Activated naive CD4-positive, alpha-beta T cell treated with anti-CD3 and anti-CD28 coated beads, Interleukin-2, amount 50 U/mL, for 24 hours (primary cell): ENCODE measurements around the gene MAST4.

ENCODE experiments used
- H3K27ac Mint-ChIP-seq: one replicate; pipeline ENCODE4 v1.8.0; 2021; ENCODE audit warnings: mild to moderate bottlenecking, mixed read lengths
- H3K27me3 Mint-ChIP-seq: one replicate; pipeline ENCODE4 v1.8.0; 2021; ENCODE audit warnings: mixed read lengths
- H3K36me3 Mint-ChIP-seq: one replicate; pipeline ENCODE4 v1.8.0; 2021; ENCODE audit warnings: mixed read lengths
- H3K4me1 Mint-ChIP-seq: one replicate; pipeline ENCODE4 v1.8.0; 2021; ENCODE audit warnings: mixed read lengths
- H3K4me3 Mint-ChIP-seq: one replicate; pipeline ENCODE4 v1.8.0; 2021; ENCODE audit warnings: mild to moderate bottlenecking, mixed read lengths
- H3K9me3 Mint-ChIP-seq: one replicate; pipeline ENCODE4 v1.8.0; 2021; ENCODE audit warnings: mixed read lengths

MAST4 gene

GRCh38 chr5:66993882-66994281 is 397.7 kb downstream of the MAST4 start:
- no peaks in the 10 kb centered on the region for H3K27me3 Mint-ChIP-seq
- H3K9me3 Mint-ChIP-seq, result no peaks in the 10 kb centered on the region
- H3K27ac Mint-ChIP-seq, result no peak overlapping the region
- H3K4me3 Mint-ChIP-seq, result no peak overlapping the region
- H3K4me1 Mint-ChIP-seq, result no peaks in the 10 kb centered on the region
- no peaks in the 10 kb centered on the region for H3K36me3 Mint-ChIP-seq

DNA sequence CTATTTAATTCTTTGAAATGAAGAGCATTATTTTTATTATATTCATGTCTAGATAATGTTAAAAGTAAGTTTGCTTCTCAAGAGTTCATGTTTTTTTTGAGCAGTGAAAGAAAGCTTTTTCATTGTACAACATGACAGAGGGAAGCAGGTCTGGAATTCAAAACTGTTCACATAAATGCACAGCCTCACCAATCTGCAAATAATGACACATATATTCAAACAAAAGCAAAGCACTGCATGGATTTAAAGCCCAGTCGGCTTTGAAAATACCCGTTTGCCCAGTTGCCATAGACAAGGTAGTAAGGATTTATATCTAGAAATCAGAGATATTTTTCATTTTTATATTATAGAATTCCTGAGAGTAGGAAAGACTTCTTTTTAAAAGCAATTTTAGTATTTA is 398.6 kb downstream of the MAST4 start:
- no peaks in the 10 kb centered on the region for H3K27me3 Mint-ChIP-seq
- H3K9me3 Mint-ChIP-seq, result no peaks in the 10 kb centered on the region
- no peaks in the 10 kb centered on the region for H3K4me1 Mint-ChIP-seq
- no peaks in the 10 kb centered on the region for H3K36me3 Mint-ChIP-seq
- H3K4me3 Mint-ChIP-seq, result no peak overlapping the region
- no peak overlapping the region for H3K27ac Mint-ChIP-seq

- no peak overlapping the region for H3K4me3 Mint-ChIP-seq
- peaks cover 2% of the 10 kb centered on the region for H3K36me3 Mint-ChIP-seq
- H3K27me3 Mint-ChIP-seq, result no peaks in the 10 kb centered on the region
- peaks cover 34% of the 10 kb centered on the region for H3K4me1 Mint-ChIP-seq
- H3K9me3 Mint-ChIP-seq, result no peaks in the 10 kb centered on the region
- no peak overlapping the region for H3K27ac Mint-ChIP-seq
Measured at GRCh38 chr5:67000794-67001475, 404.7 kb downstream of the MAST4 start.

GRCh38 chr5:67002832-67003684 is 406.9 kb downstream of the MAST4 start:
- Mint-ChIP-seq H3K9me3 (no peaks in the 10 kb centered on the region), H3K27me3 (no peaks in the 10 kb centered on the region), H3K4me3 (peak overlapping the region; percentile 59), H3K4me1 (peaks cover 56% of the 10 kb centered on the region), H3K36me3 (peaks cover 3% of the 10 kb centered on the region), H3K27ac (peak overlapping the region; percentile 32)

GRCh38 chr5:67003685-67003934 is 407.4 kb downstream of the MAST4 start:
- Mint-ChIP-seq H3K4me3 (peak overlapping the region; percentile 99), H3K9me3 (no peaks in the 10 kb centered on the region), H3K27ac (peak overlapping the region; percentile 86), H3K36me3 (peaks cover 5% of the 10 kb centered on the region), H3K4me1 (peaks cover 61% of the 10 kb centered on the region), H3K27me3 (no peaks in the 10 kb centered on the region)

- peak overlapping the region; percentile 99 for H3K27ac Mint-ChIP-seq
- no peaks in the 10 kb centered on the region for H3K27me3 Mint-ChIP-seq
- no peaks in the 10 kb centered on the region for H3K9me3 Mint-ChIP-seq
- peaks cover 66% of the 10 kb centered on the region for H3K4me1 Mint-ChIP-seq
- H3K36me3 Mint-ChIP-seq, result peaks cover 6% of the 10 kb centered on the region
- H3K4me3 Mint-ChIP-seq, result peak overlapping the region; percentile 99
Measured at GRCh38 chr5:67003935-67004729, 407.9 kb downstream of the MAST4 start.

GRCh38 chr5:67004730-67005350 is 408.6 kb downstream of the MAST4 start:
- Mint-ChIP-seq H3K4me3 (peak overlapping the region; percentile 99), H3K27ac (peak overlapping the region; percentile 99), H3K27me3 (no peaks in the 10 kb centered on the region), H3K36me3 (peaks cover 11% of the 10 kb centered on the region), H3K9me3 (no peaks in the 10 kb centered on the region), H3K4me1 (peaks cover 73% of the 10 kb centered on the region)

- peak overlapping the region; percentile 99 for H3K27ac Mint-ChIP-seq
- H3K9me3 Mint-ChIP-seq, result no peaks in the 10 kb centered on the region
- peak overlapping the region; percentile 99 for H3K4me3 Mint-ChIP-seq
- H3K27me3 Mint-ChIP-seq, result no peaks in the 10 kb centered on the region
- H3K4me1 Mint-ChIP-seq, result peaks cover 84% of the 10 kb centered on the region
- peaks cover 11% of the 10 kb centered on the region for H3K36me3 Mint-ChIP-seq
Measured at GRCh38 chr5:67005737-67006499, 409.7 kb downstream of the MAST4 start.

DNA sequence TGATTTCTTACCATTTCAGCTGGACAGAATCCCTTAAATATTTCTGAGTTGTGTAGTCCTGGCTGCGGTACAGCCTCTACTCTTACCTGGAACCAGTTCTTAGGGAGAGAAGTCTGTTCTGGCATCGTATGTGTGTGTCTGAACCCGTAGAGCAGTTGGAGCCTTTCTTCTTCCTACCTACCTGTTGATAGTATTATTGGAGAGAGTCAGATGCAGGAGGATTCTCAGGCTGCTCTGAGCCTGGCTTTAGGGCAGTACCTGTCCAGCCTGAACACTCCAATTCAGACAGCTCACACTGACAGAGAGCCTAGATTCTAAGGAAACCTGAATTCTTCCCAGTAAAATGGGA is 410.3 kb downstream of the MAST4 start:
- peak overlapping the region; percentile 99 for H3K27ac Mint-ChIP-seq

DNA sequence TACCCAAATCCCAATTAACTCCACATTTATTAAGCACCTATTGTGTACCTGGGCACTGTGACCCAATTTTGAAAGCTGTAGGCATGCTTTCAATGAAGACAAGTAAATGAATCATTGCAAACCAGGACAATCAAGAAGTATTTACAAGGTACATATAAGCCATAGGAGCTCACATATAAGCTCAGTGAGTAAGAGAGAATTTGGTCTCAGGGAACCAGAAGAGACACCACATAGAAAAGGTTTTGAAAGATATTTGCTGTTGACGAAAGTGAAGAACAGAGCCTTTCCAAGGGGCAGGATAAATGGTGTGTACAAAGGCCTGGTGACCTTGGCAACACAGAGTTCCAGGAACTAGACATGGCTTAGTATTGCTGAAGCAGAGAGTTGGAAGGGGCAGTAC is 412.8 kb downstream of the MAST4 start:
- peak overlapping the region; percentile 5 for H3K4me3 Mint-ChIP-seq
- peaks cover 4% of the 10 kb centered on the region for H3K9me3 Mint-ChIP-seq
- H3K27me3 Mint-ChIP-seq, result no peaks in the 10 kb centered on the region
- peaks cover 93% of the 10 kb centered on the region for H3K4me1 Mint-ChIP-seq
- H3K27ac Mint-ChIP-seq, result peak overlapping the region; percentile 37
- H3K36me3 Mint-ChIP-seq, result peaks cover 17% of the 10 kb centered on the region

More for the DNA sequence above, 410.3 kb downstream of the MAST4 start:
- peaks cover 90% of the 10 kb centered on the region for H3K4me1 Mint-ChIP-seq
- no peaks in the 10 kb centered on the region for H3K27me3 Mint-ChIP-seq
- peaks cover 13% of the 10 kb centered on the region for H3K36me3 Mint-ChIP-seq
- H3K9me3 Mint-ChIP-seq, result no peaks in the 10 kb centered on the region
- peak overlapping the region; percentile 99 for H3K4me3 Mint-ChIP-seq

- H3K4me1 Mint-ChIP-seq, result peaks cover 98% of the 10 kb centered on the region
- no peak overlapping the region for H3K27ac Mint-ChIP-seq
- H3K9me3 Mint-ChIP-seq, result peaks cover 4% of the 10 kb centered on the region
- H3K36me3 Mint-ChIP-seq, result peaks cover 15% of the 10 kb centered on the region
- H3K4me3 Mint-ChIP-seq, result peak overlapping the region; percentile 69
- H3K27me3 Mint-ChIP-seq, result no peaks in the 10 kb centered on the region
Measured at GRCh38 chr5:67010684-67011409, 414.7 kb downstream of the MAST4 start.

GRCh38 chr5:67011422-67011821 is 415.2 kb downstream of the MAST4 start:
- Mint-ChIP-seq H3K9me3 (peaks cover 4% of the 10 kb centered on the region), H3K27ac (peak overlapping the region; percentile 91), H3K4me1 (peaks cover 94% of the 10 kb centered on the region), H3K36me3 (peaks cover 15% of the 10 kb centered on the region), H3K27me3 (no peaks in the 10 kb centered on the region), H3K4me3 (peak overlapping the region; percentile 69)

- Mint-ChIP-seq H3K27ac (peak overlapping the region; percentile 91), H3K4me3 (peak overlapping the region; percentile 69), H3K36me3 (peaks cover 15% of the 10 kb centered on the region), H3K27me3 (no peaks in the 10 kb centered on the region), H3K9me3 (peaks cover 4% of the 10 kb centered on the region), H3K4me1 (peaks cover 91% of the 10 kb centered on the region)
Measured at GRCh38 chr5:67012171-67012570, 416.0 kb downstream of the MAST4 start.

GRCh38 chr5:67013719-67014118 is 417.5 kb downstream of the MAST4 start:
- Mint-ChIP-seq H3K27ac (no peak overlapping the region), H3K9me3 (peaks cover 4% of the 10 kb centered on the region), H3K36me3 (peaks cover 18% of the 10 kb centered on the region), H3K4me3 (no peak overlapping the region), H3K4me1 (peaks cover 80% of the 10 kb centered on the region), H3K27me3 (no peaks in the 10 kb centered on the region)
